GM04503 (cell line): ENCODE data around the gene BSN.
A peak's percentile ranks its signal among the peaks of the same experiment; 100 is the strongest.
"Not testable (repeated sequence)": the region's sequence is repeated elsewhere in the genome, so short reads cannot be mapped to it uniquely, and the experiment has no call there.

ENCODE experiments used
- DNase-seq: peaks from one replicate; pipeline ENCODE4 v3.0.0-alpha.2; 2012; ENCODE audit warnings: low read depth

BSN gene

GRCh38 chr3:49535971-49536874 lies 18.1 kb upstream of the BSN start:
- DNase-seq: no peak

- no peak for DNase-seq
Observed at GRCh38 chr3:49536875-49537533, 17.3 kb upstream of the BSN start.

- peak; percentile 58 for DNase-seq
Observed at GRCh38 chr3:49539659-49540560, 14.4 kb upstream of the BSN start.

GRCh38 chr3:49552087-49552486 lies 2.2 kb upstream of the BSN start:
- DNase-seq: no peak

- peak; percentile 12 for DNase-seq
Observed at GRCh38 chr3:49553324-49553691, 969 bp upstream of the BSN start.

GRCh38 chr3:49554633-49555265 lies 472 bp downstream of the BSN start:
- no peak for DNase-seq

- DNase-seq: no peak
Observed at GRCh38 chr3:49556500-49557275, 2.4 kb downstream of the BSN start.

GRCh38 chr3:49563040-49563578 lies 8.8 kb downstream of the BSN start:
- DNase-seq: no peak

GRCh38 chr3:49563766-49564165 lies 9.5 kb downstream of the BSN start:
- no peak for DNase-seq

- no peak for DNase-seq
Observed at GRCh38 chr3:49566312-49566711, 12.0 kb downstream of the BSN start.

GRCh38 chr3:49567406-49567805 lies 13.1 kb downstream of the BSN start:
- DNase-seq: no peak

GRCh38 chr3:49568965-49569364 lies 14.7 kb downstream of the BSN start:
- no peak for DNase-seq

- DNase-seq: no peak
Observed at GRCh38 chr3:49570028-49570654, 15.9 kb downstream of the BSN start.

GRCh38 chr3:49582177-49582576 lies 27.9 kb downstream of the BSN start:
- DNase-seq: no peak

- not testable (repeated sequence) for DNase-seq
Observed at GRCh38 chr3:49585261-49585755, 31.0 kb downstream of the BSN start.

- DNase-seq: no peak
Observed at GRCh38 chr3:49591615-49592014, 37.3 kb downstream of the BSN start.

GRCh38 chr3:49593041-49593440 lies 38.8 kb downstream of the BSN start:
- peak; percentile 25 for DNase-seq

- DNase-seq: no peak
Observed at GRCh38 chr3:49600781-49601180, 46.5 kb downstream of the BSN start.

GRCh38 chr3:49601358-49602048 lies 47.2 kb downstream of the BSN start:
- no peak for DNase-seq
